Thyroid gland (tissue), 4 donors: ENCODE data around the gene TAS2R38.

Experiments used
- CTCF ChIP-seq, 6 experiments: fragments of 200-600 bp in 3 of 6; fragments of 450-650 bp in 3 of 6; sonication (generic) in 3 of 6; IDR thresholded peaks; one replicate each; pipeline ENCODE4 v1.5.1; 2016 to 2019; ENCODE audit warnings: antibody characterized with exemption in 6 of 6, mild to moderate bottlenecking in 2 of 6, inconsistent platforms in 1 of 6, moderate library complexity in 1 of 6
- POLR2A ChIP-seq, 2 donors: fragments of 450-650 bp; IDR thresholded peaks; one replicate each; pipeline ENCODE4 v1.6.1; 2017; ENCODE audit warnings: antibody characterized with exemption in 2 of 2, mild to moderate bottlenecking in 2 of 2, moderate library complexity in 1 of 2

GRCh38 chr7:141941075-141941474 lies 32.5 kb downstream of the TAS2R38 start:
- TF ChIP-seq CTCF (IDR thresholded peaks at IDR 0.05) = no peak
- no peak for TF ChIP-seq POLR2A (IDR thresholded peaks at IDR 0.05)
